NCI-H345 (cell line): ENCODE results near the gene BAG1.

Experiments
- DNase-seq: peaks from one replicate; lab custom pipeline; 2025; lab: John Stamatoyannopoulos, UW

The BAG1 gene

GRCh38 chr9:33273266-33273971 is 8.9 kb upstream of the BAG1 start:
- DNase-seq, result no peak

- no peak for DNase-seq
Measured at GRCh38 chr9:33272061-33272460, 7.6 kb upstream of the BAG1 start.

GRCh38 chr9:33270146-33270545 is 5.6 kb upstream of the BAG1 start:
- no peak for DNase-seq

- DNase-seq, result no peak
Measured at GRCh38 chr9:33267151-33267767, 2.8 kb upstream of the BAG1 start.

- no peak for DNase-seq
Measured at GRCh38 chr9:33265211-33265865, 830 bp upstream of the BAG1 start.

- DNase-seq, result peak; percentile 30
Measured at GRCh38 chr9:33264003-33264472, 470 bp downstream of the BAG1 start.

GRCh38 chr9:33263131-33264002 is 1.1 kb downstream of the BAG1 start:
- DNase-seq, result peak; percentile 20

GRCh38 chr9:33260372-33260771 is 4.1 kb downstream of the BAG1 start:
- no peak for DNase-seq

GRCh38 chr9:33257276-33257675 is 7.2 kb downstream of the BAG1 start:
- DNase-seq, result no peak

- DNase-seq, result no peak
Measured at GRCh38 chr9:33256236-33256635, 8.3 kb downstream of the BAG1 start.

- DNase-seq, result no peak
Measured at GRCh38 chr9:33255471-33255870, 9.0 kb downstream of the BAG1 start.

GRCh38 chr9:33255014-33255413 is 9.5 kb downstream of the BAG1 start:
- DNase-seq, result no peak

GRCh38 chr9:33254211-33254610 is 10.3 kb downstream of the BAG1 start:
- no peak for DNase-seq

- no peak for DNase-seq
Measured at GRCh38 chr9:33250458-33250995, 14.0 kb downstream of the BAG1 start.

GRCh38 chr9:33249983-33250382 is 14.5 kb downstream of the BAG1 start:
- DNase-seq, result no peak

- DNase-seq, result no peak
Measured at GRCh38 chr9:33249087-33249658, 15.3 kb downstream of the BAG1 start.

- no peak for DNase-seq
Measured at GRCh38 chr9:33248606-33249005, 15.9 kb downstream of the BAG1 start.

GRCh38 chr9:33246269-33246860 is 18.1 kb downstream of the BAG1 start:
- DNase-seq, result no peak

- no peak for DNase-seq
Measured at GRCh38 chr9:33245341-33245740, 19.2 kb downstream of the BAG1 start.

GRCh38 chr9:33244137-33244784 is 20.2 kb downstream of the BAG1 start:
- DNase-seq, result no peak
